NB4 (cell line): Measurements from ENCODE around the gene TTLL6.

ENCODE experiments used
- CTCF ChIP-seq: IDR thresholded peaks from one replicate; pipeline ENCODE4 v1.5.1; 2012; ENCODE audit warnings: low read depth, low read length
- MYC ChIP-seq: IDR thresholded peaks from 2 replicates; pipeline ENCODE4 v1.6.1; 2011; ENCODE audit warnings: low read depth, low read length
- POLR2A ChIP-seq: IDR thresholded peaks from 2 replicates; pipeline ENCODE4 v1.6.1; 2011; ENCODE audit warnings: mild to moderate bottlenecking; ENCODE audit not compliant: insufficient read length; ENCODE audit errors: extremely low read depth

GRCh38 chr17:48791128-48792032 lies 25.6 kb downstream of the TTLL6 start:
- TF ChIP-seq CTCF: peak; percentile 65
- no peak for TF ChIP-seq MYC
- TF ChIP-seq POLR2A: no peak
